GM12875 (cell line): Measurements from ENCODE around the gene TMEM161A.
"Not testable (repeated sequence)": the region's sequence is repeated elsewhere in the genome, so short reads cannot be mapped to it uniquely, and the experiment has no call there.

Experiments used
- H3K4me3 ChIP-seq: one replicate; pipeline ENCODE4 v1.5.1; 2011; ENCODE audit warnings: low read depth, low read length, control low read depth
- CTCF ChIP-seq: IDR thresholded peaks from 2 replicates; pipeline ENCODE4 v1.5.1; 2011; ENCODE audit warnings: low read depth, mild to moderate bottlenecking, control low read depth, inconsistent platforms, low read length, moderate library complexity, borderline replicate concordance; ENCODE audit not compliant: insufficient read depth

The TMEM161A gene

GRCh38 chr19:19138109-19138981 is at the start of gene TMEM161A:
TMEM161A (minus strand) TSS chr19:19138478; CDS start chr19:19138428, 50 bp downstream.
- TF ChIP-seq CTCF: no peak
- H3K4me3 ChIP-seq: peak within 1 kb of the TSS; percentile 61

GRCh38 chr19:19186742-19187141 is 48.5 kb upstream of the TMEM161A start:
- TF ChIP-seq CTCF: no peak

GRCh38 chr19:19185853-19186740 is 47.8 kb upstream of the TMEM161A start:
- no peak overlapping the region for H3K4me3 ChIP-seq
- TF ChIP-seq CTCF: peak; percentile 79

More at GRCh38 chr19:19186742-19187141, 48.5 kb upstream of the TMEM161A start:
- no peak overlapping the region for H3K4me3 ChIP-seq

GRCh38 chr19:19181488-19181998 is 43.3 kb upstream of the TMEM161A start:
- TF ChIP-seq CTCF: no peak
- H3K4me3 ChIP-seq: no peak overlapping the region

GRCh38 chr19:19179548-19180441 is 41.5 kb upstream of the TMEM161A start:
- no peak overlapping the region for H3K4me3 ChIP-seq
- no peak for TF ChIP-seq CTCF

GRCh38 chr19:19176950-19177349 is 38.7 kb upstream of the TMEM161A start:
- no peak overlapping the region for H3K4me3 ChIP-seq
- no peak for TF ChIP-seq CTCF

- not testable (repeated sequence) for H3K4me3 ChIP-seq
These were observed 35.0 kb upstream of the TMEM161A start for GRCh38 chr19:19173243-19173642.
